ENCODE measurements around the gene FHDC1.
A peak's percentile ranks its signal among the peaks of the same experiment; 100 is the strongest.

FHDC1 gene

DNA sequence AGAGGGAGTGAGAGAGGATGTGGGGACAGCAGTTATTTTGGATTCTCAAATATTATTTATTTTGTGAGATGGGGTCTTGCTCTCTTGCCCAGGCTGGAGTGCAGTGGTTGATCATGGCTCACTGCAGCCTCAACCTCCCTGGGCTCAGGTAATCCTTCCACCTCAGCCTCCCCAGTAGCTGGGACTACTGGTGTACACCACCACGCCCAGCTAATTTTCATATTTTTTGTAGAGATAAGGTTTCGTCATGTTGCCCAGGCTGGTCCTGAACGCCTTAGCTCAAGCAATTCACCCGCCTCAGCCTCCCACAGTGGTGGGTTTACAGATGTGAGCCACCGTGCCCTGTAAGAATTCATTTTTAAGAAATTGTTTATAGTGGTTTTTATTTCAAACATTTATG lies 61.2 kb downstream of the FHDC1 start:
- H3K9me3 ChIP-seq (ENCODE audit: severe bottlenecking), result no peaks in the 10 kb centered on the region
- no peak for DNase-seq

DNA sequence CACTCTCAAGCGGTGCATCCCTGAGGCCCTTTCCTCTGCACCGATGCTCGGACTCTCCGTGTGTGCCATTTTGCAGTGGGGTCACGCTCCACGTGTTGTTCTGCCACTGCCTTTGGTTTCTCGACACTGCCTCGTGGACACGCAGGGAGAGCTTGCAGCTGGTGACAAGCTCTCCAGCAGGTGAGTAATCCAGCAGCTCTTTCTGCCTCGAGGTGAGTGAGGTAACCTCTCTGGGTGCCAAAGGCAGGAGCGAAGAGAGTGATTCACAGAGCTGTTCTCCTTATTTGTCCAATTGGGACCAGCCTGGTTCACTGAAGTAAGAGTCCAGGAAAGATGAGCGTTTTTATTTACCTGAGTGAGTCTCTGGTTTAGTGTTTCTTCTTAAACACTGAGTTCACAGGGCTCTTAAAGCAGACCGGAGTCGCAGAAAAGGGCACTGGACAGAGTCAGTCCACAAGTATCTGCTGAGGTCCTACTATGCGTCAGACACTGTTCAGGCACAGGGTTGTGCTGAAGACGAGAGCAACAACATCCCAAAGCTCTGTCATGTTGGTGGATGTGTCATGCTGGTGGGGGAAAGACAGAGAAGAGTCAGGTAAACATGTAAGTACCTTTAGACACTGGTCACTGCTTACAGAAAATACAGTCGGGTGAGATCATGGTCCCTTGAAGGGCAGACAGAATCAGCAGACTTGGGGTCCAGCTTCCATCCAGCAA lies 61.8 kb downstream of the FHDC1 start:
- no peaks in the 10 kb centered on the region for H3K9me3 ChIP-seq (ENCODE audit: severe bottlenecking)
- no peaks in the 10 kb centered on the region for H3K36me3 ChIP-seq
- H3K4me3 ChIP-seq (ENCODE audit: low read depth, low read length), result no peak overlapping the region
- no peak for DNase-seq
- no peaks in the 10 kb centered on the region for H3K27me3 ChIP-seq (ENCODE audit: insufficient read depth, low read depth, severe bottlenecking)
- TF ChIP-seq, protein P1, sequence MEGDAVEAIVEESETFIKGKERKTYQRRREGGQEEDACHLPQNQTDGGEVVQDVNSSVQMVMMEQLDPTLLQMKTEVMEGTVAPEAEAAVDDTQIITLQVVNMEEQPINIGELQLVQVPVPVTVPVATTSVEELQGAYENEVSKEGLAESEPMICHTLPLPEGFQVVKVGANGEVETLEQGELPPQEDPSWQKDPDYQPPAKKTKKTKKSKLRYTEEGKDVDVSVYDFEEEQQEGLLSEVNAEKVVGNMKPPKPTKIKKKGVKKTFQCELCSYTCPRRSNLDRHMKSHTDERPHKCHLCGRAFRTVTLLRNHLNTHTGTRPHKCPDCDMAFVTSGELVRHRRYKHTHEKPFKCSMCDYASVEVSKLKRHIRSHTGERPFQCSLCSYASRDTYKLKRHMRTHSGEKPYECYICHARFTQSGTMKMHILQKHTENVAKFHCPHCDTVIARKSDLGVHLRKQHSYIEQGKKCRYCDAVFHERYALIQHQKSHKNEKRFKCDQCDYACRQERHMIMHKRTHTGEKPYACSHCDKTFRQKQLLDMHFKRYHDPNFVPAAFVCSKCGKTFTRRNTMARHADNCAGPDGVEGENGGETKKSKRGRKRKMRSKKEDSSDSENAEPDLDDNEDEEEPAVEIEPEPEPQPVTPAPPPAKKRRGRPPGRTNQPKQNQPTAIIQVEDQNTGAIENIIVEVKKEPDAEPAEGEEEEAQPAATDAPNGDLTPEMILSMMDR (IDR thresholded peaks at IDR 0.05; ENCODE audit: low read depth, low read length), result no peak
- H3K27ac ChIP-seq, result no peak overlapping the region; the same call in 1 of the 2 replicates

More for the DNA sequence above, 61.2 kb downstream of the FHDC1 start:
- Histone ChIP-seq H3K4me3 (ENCODE audit: low read depth, low read length) (no peak overlapping the region), H3K27me3 (ENCODE audit: insufficient read depth, low read depth, severe bottlenecking) (no peaks in the 10 kb centered on the region), H3K36me3 (no peaks in the 10 kb centered on the region), H3K27ac (no peak overlapping the region)
- TF ChIP-seq, protein P1 (IDR thresholded peaks at IDR 0.05; ENCODE audit: low read depth, low read length), result no peak

DNA sequence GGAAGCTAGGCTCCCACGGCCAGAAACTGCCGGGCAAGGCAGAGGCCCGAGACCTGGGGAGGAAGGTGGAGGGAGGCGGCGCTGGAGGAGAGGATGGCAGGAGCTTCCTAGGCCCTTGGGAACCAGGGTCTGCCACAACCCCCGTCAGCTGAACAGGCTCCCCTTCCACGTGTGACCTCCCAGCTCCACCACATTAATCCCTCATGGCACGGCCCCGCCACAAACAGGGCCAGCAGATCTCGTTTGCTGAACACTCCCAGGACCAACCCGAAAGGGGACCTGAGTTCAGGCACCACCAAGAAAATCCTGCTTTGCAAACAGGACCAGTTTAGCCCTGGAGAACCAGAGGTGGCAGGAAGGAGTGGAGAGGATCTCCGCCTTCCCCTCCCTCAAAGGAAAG lies 62.7 kb downstream of the FHDC1 start:
- H3K36me3 ChIP-seq, result no peaks in the 10 kb centered on the region
- H3K4me3 ChIP-seq (ENCODE audit: low read depth, low read length), result no peak overlapping the region
- peak; percentile 57 for DNase-seq
- peak overlapping the region; percentile 63 for H3K27ac ChIP-seq
- TF ChIP-seq, protein P1 (IDR thresholded peaks at IDR 0.05; ENCODE audit: low read depth, low read length), result no peak
- H3K27me3 ChIP-seq (ENCODE audit: insufficient read depth, low read depth, severe bottlenecking), result no peaks in the 10 kb centered on the region
- no peaks in the 10 kb centered on the region for H3K9me3 ChIP-seq (ENCODE audit: severe bottlenecking)

DNA sequence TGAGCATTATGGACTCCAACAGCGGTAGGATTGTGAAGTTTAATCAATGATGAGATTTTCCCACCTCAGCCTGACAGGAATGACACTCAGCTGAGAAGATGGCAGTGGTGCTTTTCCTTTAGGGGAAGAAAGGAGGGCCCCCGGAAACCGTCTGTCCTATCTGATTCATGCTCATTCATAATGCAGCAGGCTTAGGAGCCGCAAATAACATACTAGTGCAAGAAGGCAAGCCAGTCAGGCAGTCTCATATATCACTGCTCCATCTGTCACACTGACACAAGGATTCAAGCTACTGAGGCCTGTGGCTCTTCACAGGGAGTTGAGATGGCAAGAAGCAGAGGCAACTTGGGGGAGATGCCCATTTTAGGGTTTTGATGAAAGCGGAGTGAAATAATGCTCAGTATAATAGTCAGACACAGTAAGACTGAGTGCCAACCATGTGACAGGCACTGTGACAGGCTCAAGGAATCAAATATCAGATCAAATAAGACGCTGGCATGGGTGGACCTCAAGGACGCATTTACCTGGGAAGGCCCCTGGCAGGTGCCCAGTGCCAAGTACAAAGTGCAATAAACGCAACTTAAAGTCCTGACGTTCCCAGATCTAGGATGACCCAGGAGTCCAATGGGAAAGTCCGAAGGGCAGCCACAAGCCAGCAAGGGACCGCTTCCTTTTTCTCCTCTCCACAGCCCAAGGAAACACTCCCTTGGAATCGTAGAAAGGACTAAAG lies 63.4 kb downstream of the FHDC1 start:
- Histone ChIP-seq H3K4me3 (ENCODE audit: low read depth, low read length) (no peak overlapping the region), H3K27ac (peak overlapping the region; percentile 63), H3K36me3 (no peaks in the 10 kb centered on the region), H3K27me3 (ENCODE audit: insufficient read depth, low read depth, severe bottlenecking) (no peaks in the 10 kb centered on the region), H3K9me3 (ENCODE audit: severe bottlenecking) (no peaks in the 10 kb centered on the region)
- peak; percentile 85 for DNase-seq
- TF ChIP-seq, protein P1 (IDR thresholded peaks at IDR 0.05; ENCODE audit: low read depth, low read length), result no peak

DNA sequence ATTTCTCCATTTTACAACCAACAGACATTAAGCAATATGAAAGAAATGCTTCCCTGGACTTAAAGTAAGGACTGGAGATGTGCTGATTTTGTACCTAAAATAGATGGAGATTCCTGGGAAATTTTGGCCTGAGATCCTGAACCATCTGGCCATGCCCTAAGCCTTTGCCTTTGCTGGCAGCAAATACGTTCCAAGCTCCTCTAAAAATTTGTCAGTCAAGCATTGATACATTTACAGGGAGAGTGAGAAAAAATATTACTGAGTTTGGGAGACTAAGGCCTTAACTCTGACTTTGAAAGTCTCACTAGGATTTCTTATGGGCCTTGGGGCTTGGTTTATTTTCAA lies 63.9 kb downstream of the FHDC1 start:
- peak overlapping the region; percentile 26 for H3K27ac ChIP-seq
- H3K27me3 ChIP-seq (ENCODE audit: insufficient read depth, low read depth, severe bottlenecking), result no peaks in the 10 kb centered on the region
- no peak overlapping the region for H3K4me3 ChIP-seq (ENCODE audit: low read depth, low read length)
- TF ChIP-seq, protein P1 (IDR thresholded peaks at IDR 0.05; ENCODE audit: low read depth, low read length), result no peak
- no peaks in the 10 kb centered on the region for H3K36me3 ChIP-seq
- no peaks in the 10 kb centered on the region for H3K9me3 ChIP-seq (ENCODE audit: severe bottlenecking)
- DNase-seq, result no peak

Measured in WERI-Rb-1 (cell line).